Measurements from ENCODE around the gene THADA. TPM values are rescaled to one million over a fixed set of nuclear protein-coding genes. Genes with fewer than 3 reads are reported as not detected.

THADA gene
- total RNA-seq, 1 donor from 2014 or later: 50.6 TPM

DNA sequence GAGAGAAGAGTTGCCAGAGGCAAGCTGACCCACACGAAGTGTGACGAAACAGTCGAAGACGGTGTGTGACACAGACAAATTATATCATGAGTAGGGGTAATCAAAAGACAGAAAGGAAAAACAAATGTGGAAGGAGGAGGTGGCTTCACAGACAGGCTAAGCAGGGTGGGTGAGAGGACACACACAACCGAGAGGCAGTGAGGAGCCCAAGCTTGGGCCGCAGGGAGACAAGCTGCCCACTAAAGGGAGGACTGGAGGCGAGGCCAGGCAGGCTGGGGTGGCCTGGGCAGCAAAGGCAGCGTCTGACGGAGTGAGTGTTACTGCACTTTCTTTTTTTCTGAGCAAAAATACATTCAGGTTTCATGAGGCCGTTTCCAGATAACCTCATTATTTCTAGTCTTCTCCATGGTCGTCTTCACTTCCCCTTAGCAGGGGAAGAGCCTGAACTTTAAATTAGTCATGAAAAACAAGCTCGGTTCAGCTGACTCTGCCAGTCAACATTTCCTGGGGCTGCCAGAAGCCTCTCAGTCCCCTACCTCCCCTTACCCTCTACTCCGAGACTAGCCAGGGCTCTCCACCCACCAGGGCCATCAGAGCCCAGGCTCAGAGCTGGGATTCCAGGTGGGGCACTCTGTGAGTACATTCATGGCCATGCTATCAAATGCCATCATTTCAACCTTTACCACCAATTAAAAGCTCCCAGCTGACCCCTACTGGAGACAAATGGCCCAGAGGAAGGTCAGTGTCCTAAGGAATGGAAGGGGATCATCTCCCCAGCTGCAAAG lies 355.7 kb downstream of the THADA start:
- Histone ChIP-seq H3K27ac (ENCODE audit: low read depth, low read length) (peak overlapping the region; percentile 73), H3K4me3 (ENCODE audit: low read length in 3 of 3) (no peak overlapping the region), H3K36me3 (ENCODE audit: control insufficient read depth in 3 of 3, insufficient read depth in 3 of 3, low read length in 3 of 3) (no peaks in the 10 kb centered on the region), H3K4me1 (ENCODE audit: control insufficient read depth in 3 of 3, insufficient read depth in 3 of 3, low read length in 3 of 3) (peaks cover 3 to 8% (median 4%) of the 10 kb centered on the region in 3 donors), H3K9me3 (ENCODE audit: control insufficient read depth in 3 of 3, low read length in 3 of 3) (no peaks in the 10 kb centered on the region), H3K9ac (ENCODE audit: low read depth in 1 of 3, low read length in 3 of 3) (no peak overlapping the region), H3K27me3 (ENCODE audit: control insufficient read depth in 3 of 3, insufficient read depth in 3 of 3, low read length in 3 of 3) (no peaks in the 10 kb centered on the region)

- Histone ChIP-seq H3K9ac (ENCODE audit: low read depth in 1 of 3, low read length in 3 of 3) (no peak overlapping the region), H3K9me3 (ENCODE audit: control insufficient read depth in 3 of 3, low read length in 3 of 3) (no peaks in the 10 kb centered on the region), H3K36me3 (ENCODE audit: control insufficient read depth in 3 of 3, insufficient read depth in 3 of 3, low read length in 3 of 3) (no peaks in the 10 kb centered on the region), H3K27me3 (ENCODE audit: control insufficient read depth in 3 of 3, insufficient read depth in 3 of 3, low read length in 3 of 3) (no peaks in the 10 kb centered on the region), H3K4me1 (ENCODE audit: control insufficient read depth in 3 of 3, insufficient read depth in 3 of 3, low read length in 3 of 3) (peaks cover 0 to 8% (median 3%) of the 10 kb centered on the region in 3 donors), H3K4me3 (ENCODE audit: low read length in 3 of 3) (no peak overlapping the region), H3K27ac (ENCODE audit: low read depth, low read length) (no peak overlapping the region)
Measured at GRCh38 chr2:43238813-43239212, 357.0 kb downstream of the THADA start.

DNA sequence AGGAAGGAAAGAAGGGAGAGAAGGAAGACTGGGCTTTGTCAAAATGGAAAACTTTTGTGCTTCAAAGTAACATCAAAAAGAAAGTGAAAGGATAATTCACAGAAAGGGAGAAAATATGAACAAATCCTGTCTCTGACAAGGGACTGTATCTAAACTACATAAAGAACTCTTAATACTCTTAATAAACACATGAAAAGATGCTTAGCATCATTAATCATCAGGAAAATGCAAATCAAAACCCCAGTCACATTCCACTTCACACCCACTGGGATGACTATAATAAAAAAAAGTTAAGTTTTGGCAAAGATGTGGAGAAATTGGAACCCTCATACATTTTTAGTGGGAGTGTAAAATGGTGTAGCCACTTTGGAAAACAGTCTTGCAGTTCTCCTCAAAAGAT lies 357.7 kb downstream of the THADA start:
- Histone ChIP-seq H3K9me3 (ENCODE audit: control insufficient read depth in 3 of 3, low read length in 3 of 3) (no peaks in the 10 kb centered on the region), H3K36me3 (ENCODE audit: control insufficient read depth in 3 of 3, insufficient read depth in 3 of 3, low read length in 3 of 3) (no peaks in the 10 kb centered on the region), H3K9ac (ENCODE audit: low read depth in 1 of 3, low read length in 3 of 3) (no peak overlapping the region), H3K27ac (ENCODE audit: low read depth, low read length) (no peak overlapping the region), H3K27me3 (ENCODE audit: control insufficient read depth in 3 of 3, insufficient read depth in 3 of 3, low read length in 3 of 3) (no peaks in the 10 kb centered on the region), H3K4me1 (ENCODE audit: control insufficient read depth in 3 of 3, insufficient read depth in 3 of 3, low read length in 3 of 3) (peaks cover 0 to 8% (median 4%) of the 10 kb centered on the region in 3 donors), H3K4me3 (ENCODE audit: low read length in 3 of 3) (no peak overlapping the region)

GRCh38 chr2:43233218-43234212 lies 362.3 kb downstream of the THADA start:
- Histone ChIP-seq H3K9ac (ENCODE audit: low read depth in 1 of 3, low read length in 3 of 3) (peak overlapping the region in 1 of 3 donors; percentile 3), H3K4me3 (ENCODE audit: low read length in 3 of 3) (no peak overlapping the region), H3K4me1 (ENCODE audit: control insufficient read depth in 3 of 3, insufficient read depth in 3 of 3, low read length in 3 of 3) (peaks cover 6 to 13% (median 9%) of the 10 kb centered on the region in 3 donors), H3K9me3 (ENCODE audit: control insufficient read depth in 3 of 3, low read length in 3 of 3) (no peaks in the 10 kb centered on the region), H3K27ac (ENCODE audit: low read depth, low read length) (no peak overlapping the region), H3K36me3 (ENCODE audit: control insufficient read depth in 3 of 3, insufficient read depth in 3 of 3, low read length in 3 of 3) (peaks cover 0 to 7% (median 0%) of the 10 kb centered on the region in 3 donors), H3K27me3 (ENCODE audit: control insufficient read depth in 3 of 3, insufficient read depth in 3 of 3, low read length in 3 of 3) (no peaks in the 10 kb centered on the region)

DNA sequence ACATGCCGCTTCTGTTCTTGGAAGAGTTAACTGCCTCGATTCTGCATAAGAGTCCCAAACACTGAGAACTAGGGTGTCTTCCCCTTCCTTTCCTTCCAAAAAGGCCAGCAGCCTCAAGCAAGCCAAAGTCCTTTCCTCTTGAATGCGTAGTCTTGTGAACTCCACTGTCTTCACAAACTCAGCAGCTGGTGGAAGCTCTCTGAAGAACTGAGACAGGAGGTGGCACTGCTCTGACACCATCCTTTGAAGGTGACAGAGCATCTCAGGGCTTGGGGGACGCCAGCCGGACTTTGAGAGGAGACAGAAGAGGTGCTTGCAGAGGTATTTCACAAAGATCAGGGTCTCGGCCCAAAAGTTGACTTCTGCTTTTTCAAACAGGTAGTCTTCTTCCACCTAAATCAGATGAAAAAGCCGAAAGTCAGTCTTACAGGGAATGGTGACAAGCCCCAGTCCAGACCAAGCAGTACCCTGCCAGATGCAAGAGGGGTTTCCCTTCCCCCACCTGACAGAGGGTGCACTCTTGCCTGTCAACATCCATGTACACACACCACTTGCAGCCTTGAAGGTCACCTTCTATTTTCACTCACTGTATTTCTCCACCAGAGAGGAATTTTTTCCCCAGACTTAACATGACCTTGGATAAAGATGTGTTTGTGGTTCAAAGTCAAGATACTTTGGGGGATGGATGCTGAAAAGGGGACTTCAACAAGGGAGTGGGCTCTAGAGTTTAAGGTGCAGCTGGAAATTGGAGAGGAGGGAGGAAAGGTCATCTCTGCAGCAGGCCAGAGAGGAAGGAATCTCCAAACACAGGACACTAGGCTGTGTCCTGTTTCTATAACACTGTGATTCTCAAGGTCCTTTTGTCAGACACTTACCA lies 364.6 kb downstream of the THADA start:
- H3K9me3 ChIP-seq (ENCODE audit: control insufficient read depth in 3 of 3, low read length in 3 of 3): no peaks in the 10 kb centered on the region
- H3K4me3 ChIP-seq (ENCODE audit: low read length in 3 of 3): no peak overlapping the region
- H3K27ac ChIP-seq (ENCODE audit: low read depth, low read length): peak overlapping the region; percentile 36
- H3K9ac ChIP-seq (ENCODE audit: low read depth in 1 of 3, low read length in 3 of 3): no peak overlapping the region
- H3K36me3 ChIP-seq (ENCODE audit: control insufficient read depth in 3 of 3, insufficient read depth in 3 of 3, low read length in 3 of 3): peaks cover 0 to 7% (median 0%) of the 10 kb centered on the region in 3 donors
- no peaks in the 10 kb centered on the region for H3K27me3 ChIP-seq (ENCODE audit: control insufficient read depth in 3 of 3, insufficient read depth in 3 of 3, low read length in 3 of 3)
- peaks cover 17 to 23% (median 19%) of the 10 kb centered on the region in 3 donors for H3K4me1 ChIP-seq (ENCODE audit: control insufficient read depth in 3 of 3, insufficient read depth in 3 of 3, low read length in 3 of 3)

DNA sequence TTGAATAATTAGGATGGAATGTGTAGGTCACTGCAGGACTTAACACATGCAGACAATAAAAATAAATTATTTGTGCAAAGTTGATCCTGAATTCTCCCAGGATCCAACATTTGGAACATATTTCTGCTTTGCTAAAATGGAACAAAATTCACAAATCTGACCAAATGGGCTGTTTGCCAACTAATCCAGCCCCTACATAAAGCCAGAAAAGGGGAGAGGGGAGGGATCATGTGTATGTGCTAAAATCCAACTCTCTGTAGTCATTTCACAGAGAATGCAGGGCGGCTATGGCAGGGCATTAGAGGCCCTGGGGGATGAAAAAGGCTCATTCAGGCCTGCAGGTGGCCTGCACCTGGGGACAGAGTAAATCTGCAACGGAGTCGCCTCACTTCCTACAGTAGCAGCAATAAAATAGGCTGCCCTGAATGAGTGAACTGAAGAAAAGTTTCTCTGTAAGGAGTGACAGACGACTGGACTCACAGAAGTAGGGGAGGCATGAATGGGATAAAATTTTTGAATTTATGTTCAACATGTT lies 365.4 kb downstream of the THADA start:
- Histone ChIP-seq H3K4me1 (ENCODE audit: control insufficient read depth in 3 of 3, insufficient read depth in 3 of 3, low read length in 3 of 3) (peaks cover 17 to 21% (median 19%) of the 10 kb centered on the region in 3 donors), H3K27ac (ENCODE audit: low read depth, low read length) (peak overlapping the region; percentile 36), H3K36me3 (ENCODE audit: control insufficient read depth in 3 of 3, insufficient read depth in 3 of 3, low read length in 3 of 3) (peaks cover 0 to 7% (median 1%) of the 10 kb centered on the region in 3 donors), H3K9me3 (ENCODE audit: control insufficient read depth in 3 of 3, low read length in 3 of 3) (no peaks in the 10 kb centered on the region), H3K9ac (ENCODE audit: low read depth in 1 of 3, low read length in 3 of 3) (no peak overlapping the region), H3K4me3 (ENCODE audit: low read length in 3 of 3) (no peak overlapping the region), H3K27me3 (ENCODE audit: control insufficient read depth in 3 of 3, insufficient read depth in 3 of 3, low read length in 3 of 3) (no peaks in the 10 kb centered on the region)

- no peaks in the 10 kb centered on the region for H3K27me3 ChIP-seq (ENCODE audit: control insufficient read depth in 3 of 3, insufficient read depth in 3 of 3, low read length in 3 of 3)
- H3K4me1 ChIP-seq (ENCODE audit: control insufficient read depth in 3 of 3, insufficient read depth in 3 of 3, low read length in 3 of 3): peaks cover 19 to 27% (median 23%) of the 10 kb centered on the region in 3 donors
- no peaks in the 10 kb centered on the region for H3K9me3 ChIP-seq (ENCODE audit: control insufficient read depth in 3 of 3, low read length in 3 of 3)
- H3K36me3 ChIP-seq (ENCODE audit: control insufficient read depth in 3 of 3, insufficient read depth in 3 of 3, low read length in 3 of 3): peaks cover 6 to 13% (median 11%) of the 10 kb centered on the region in 3 donors
- H3K9ac ChIP-seq (ENCODE audit: low read depth in 1 of 3, low read length in 3 of 3): no peak overlapping the region
- peak overlapping the region; percentile 96 for H3K27ac ChIP-seq (ENCODE audit: low read depth, low read length)
- no peak overlapping the region for H3K4me3 ChIP-seq (ENCODE audit: low read length in 3 of 3)
Measured at GRCh38 chr2:43228756-43229659, 366.8 kb downstream of the THADA start.

DNA sequence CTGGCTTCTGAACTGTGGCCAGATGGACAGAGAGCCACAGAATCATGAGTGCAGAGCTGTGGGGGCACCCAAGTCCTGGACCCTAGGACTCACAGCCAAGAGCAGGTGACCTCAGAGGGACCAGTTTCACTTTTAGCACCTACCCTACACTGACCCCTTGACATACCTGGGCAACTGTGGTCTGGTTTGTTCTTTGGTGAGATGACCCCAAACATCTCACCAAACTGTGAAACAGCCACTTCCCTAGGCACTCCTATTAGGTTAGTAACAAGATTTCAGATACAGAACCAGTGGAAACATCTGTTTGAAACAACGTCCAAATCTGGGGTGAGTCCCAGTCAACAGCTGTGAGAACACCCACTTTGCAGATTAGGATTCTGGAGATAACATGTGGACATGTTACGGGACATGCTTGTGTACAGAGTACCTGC lies 367.5 kb downstream of the THADA start:
- Histone ChIP-seq H3K27me3 (ENCODE audit: control insufficient read depth in 3 of 3, insufficient read depth in 3 of 3, low read length in 3 of 3) (no peaks in the 10 kb centered on the region), H3K9ac (ENCODE audit: low read depth in 1 of 3, low read length in 3 of 3) (peak overlapping the region; percentile 89 to 95 (median 94)), H3K4me1 (ENCODE audit: control insufficient read depth in 3 of 3, insufficient read depth in 3 of 3, low read length in 3 of 3) (peaks cover 22 to 28% (median 27%) of the 10 kb centered on the region in 3 donors), H3K4me3 (ENCODE audit: low read length in 3 of 3) (peak overlapping the region in 2 of 3 donors; percentile 3 to 78), H3K9me3 (ENCODE audit: control insufficient read depth in 3 of 3, low read length in 3 of 3) (no peaks in the 10 kb centered on the region), H3K27ac (ENCODE audit: low read depth, low read length) (peak overlapping the region; percentile 96), H3K36me3 (ENCODE audit: control insufficient read depth in 3 of 3, insufficient read depth in 3 of 3, low read length in 3 of 3) (peaks cover 12 to 17% (median 13%) of the 10 kb centered on the region in 3 donors)

Data from skeletal muscle tissue (tissue), 4 donors.